AG04450 (cell line): ENCODE measurements around the gene CCDC30. TPM values are rescaled to one million over a fixed set of nuclear protein-coding genes. Genes with fewer than 3 reads are reported as not detected.
A peak's percentile ranks its signal among the peaks of the same experiment; 100 is the strongest.

Source experiments
- CTCF ChIA-PET: fragments of 300-600, 350-600 bp; formaldehyde crosslinking; extraction: SDS; loops from one replicate; lab custom pipeline; 2022; ENCODE audit warnings: antibody characterized with exemption, inconsistent platforms; lab: Charles Lee
- POLR2A ChIA-PET: fragments of 350-600 bp; formaldehyde crosslinking; extraction: SDS; loops from one replicate; lab custom pipeline; 2021; ENCODE audit warnings: antibody characterized with exemption, inconsistent platforms; lab: Yijun Ruan, JAX
- DNase-seq: peaks from one replicate; pipeline ENCODE4 v3.0.0-alpha.2; 2011; ENCODE audit warnings: low read depth, low spot score
- H3K27ac ChIP-seq: one replicate; pipeline ENCODE4 v1.5.1; 2012; ENCODE audit warnings: low read depth, low read length, control low read depth
- H3K27me3 ChIP-seq: one replicate; pipeline ENCODE4 v1.6.0; 2012; ENCODE audit warnings: low read length; ENCODE audit not compliant: control insufficient read depth, insufficient read depth
- H3K4me3 ChIP-seq: 2 replicates; pipeline ENCODE4 v1.5.1; 2011; ENCODE audit warnings: mild to moderate bottlenecking, low read depth, low read length, control low read depth
- H3K9me3 ChIP-seq: 2 replicates; pipeline ENCODE4 v1.5.1; 2012; ENCODE audit warnings: low read length; ENCODE audit not compliant: control insufficient read depth, insufficient read depth
- CTCF ChIP-seq: IDR thresholded peaks from 2 replicates; pipeline ENCODE4 v1.5.1; 2011; ENCODE audit warnings: low read depth, low read length, control low read depth, inconsistent platforms
- polyA plus RNA-seq: library from polyadenylated mRNA; depleted of rRNA; stranded (reverse); fragments of >200 nt; gene quantifications from 2 replicates; pipeline ENCODE4 v1.2.3, GENCODE V29; 2011

Gene CCDC30
- polyA plus RNA-seq, 1 experiment = 0.61 TPM

GRCh38 chr1:42456754-42457089 lies 6.4 kb upstream of the CCDC30 start:
- no peak for DNase-seq
- Histone ChIP-seq H3K9me3 (peaks cover 11% of the 10 kb centered on the region; the same call in 1 of the 2 replicates), H3K27me3 (peaks cover 3% of the 10 kb centered on the region), H3K4me3 (peak overlapping the region; percentile 81), H3K27ac (peak overlapping the region; percentile 73)
- ChIA-PET POLR2A (no interaction called here), CTCF (interaction anchor here (1.4 kb wide), 1 partner anchor 283 kb away, joined by 8 read pairs; no protein-coding TSS in a partner anchor)
- TF ChIP-seq CTCF = no peak

GRCh38 chr1:42461196-42461595 lies 1.9 kb upstream of the CCDC30 start:
- H3K27me3 ChIP-seq = no peaks in the 10 kb centered on the region
- POLR2A ChIA-PET = no interaction called here
- no peak for DNase-seq

GRCh38 chr1:42463921-42464320 lies 835 bp downstream of the CCDC30 start:
- ChIA-PET POLR2A (no interaction called here), CTCF (interaction anchor here (2.0 kb wide), 1 partner anchor 290 kb away, joined by 7 read pairs; no protein-coding TSS in a partner anchor)
- H3K9me3 ChIP-seq = no peaks in the 10 kb centered on the region
- no peak for TF ChIP-seq CTCF
- H3K27ac ChIP-seq = no peak overlapping the region
- no peak for DNase-seq
- peaks cover 9% of the 10 kb centered on the region for H3K27me3 ChIP-seq
- peak overlapping the region; percentile 74 for H3K4me3 ChIP-seq

More at GRCh38 chr1:42461196-42461595, 1.9 kb upstream of the CCDC30 start:
- Histone ChIP-seq H3K9me3 (peaks cover 3% of the 10 kb centered on the region; the same call in 1 of the 2 replicates), H3K27ac (no peak overlapping the region), H3K4me3 (no peak overlapping the region)
- TF ChIP-seq CTCF = no peak
- CTCF ChIA-PET = no interaction called here

- ChIA-PET POLR2A (no interaction called here), CTCF (interaction anchor here (1.0 kb wide), 1 partner anchor 292 kb away, joined by 3 read pairs; no protein-coding TSS in a partner anchor)
- TF ChIP-seq CTCF = no peak
- Histone ChIP-seq H3K9me3 (no peaks in the 10 kb centered on the region), H3K27me3 (peaks cover 9% of the 10 kb centered on the region), H3K27ac (no peak overlapping the region), H3K4me3 (no peak overlapping the region)
- DNase-seq = no peak
These were observed 2.9 kb downstream of the CCDC30 start for GRCh38 chr1:42466030-42466429.

GRCh38 chr1:42469727-42470126 lies 6.6 kb downstream of the CCDC30 start:
- POLR2A ChIA-PET = no interaction called here

More at GRCh38 chr1:42469727-42470126, 6.6 kb downstream of the CCDC30 start:
- H3K4me3 ChIP-seq = no peak overlapping the region
- DNase-seq = no peak
- CTCF ChIA-PET = no interaction called here
- H3K27ac ChIP-seq = no peak overlapping the region
- peaks cover 9% of the 10 kb centered on the region for H3K27me3 ChIP-seq
- TF ChIP-seq CTCF = no peak
- no peaks in the 10 kb centered on the region for H3K9me3 ChIP-seq
